Lower leg skin (tissue), 3 donors: ENCODE data around the gene ORAI3.

ENCODE experiments used
- POLR2A ChIP-seq, 2 donors: fragments of 450-650 bp; IDR thresholded peaks; one replicate each; pipeline ENCODE4 v1.6.1; 2016 to 2017; ENCODE audit warnings: antibody characterized with exemption in 2 of 2, mild to moderate bottlenecking in 1 of 2, moderate library complexity in 1 of 2
- TF ChIP-seq, protein P1 (sequence below), 3 donors: fragments of 450-650 bp; IDR thresholded peaks; one replicate each; pipeline ENCODE4 v1.5.1; 2016; ENCODE audit warnings: antibody characterized with exemption in 3 of 3, mild to moderate bottlenecking in 3 of 3, moderate library complexity in 2 of 3

DNA sequence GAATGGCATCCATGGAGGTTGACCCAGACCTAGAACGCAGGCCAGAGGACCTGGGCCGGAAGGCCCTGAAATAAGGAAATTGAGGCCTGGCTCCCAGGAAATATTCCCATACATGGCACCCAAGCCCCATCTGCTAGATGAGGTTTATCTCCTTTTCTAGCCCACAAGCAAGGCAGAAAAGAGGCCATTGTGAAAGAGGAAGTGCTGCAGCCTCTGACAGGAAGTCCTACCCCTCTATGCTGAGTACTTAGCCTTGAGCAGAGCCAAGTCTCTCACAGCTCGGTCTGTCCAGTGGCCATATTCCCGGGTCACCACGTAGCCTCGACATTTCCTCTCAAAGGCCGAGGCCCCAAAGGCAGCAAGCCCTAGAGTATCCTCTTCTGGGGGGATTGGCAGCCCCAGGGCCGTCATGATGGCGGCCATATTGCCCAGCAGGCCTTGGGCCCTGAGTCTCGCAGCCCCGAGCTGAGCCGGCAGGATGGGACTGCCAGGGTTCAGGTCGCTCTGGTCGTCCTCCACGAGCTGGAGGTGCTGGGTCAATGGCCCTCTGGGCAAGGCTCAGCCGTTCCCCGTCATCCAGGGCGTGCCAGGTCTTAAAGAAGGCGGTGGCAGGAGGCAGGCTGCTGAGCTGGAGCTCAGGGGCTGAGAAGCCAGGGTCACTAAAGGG lies 44.6 kb upstream of the ORAI3 start:
- TF ChIP-seq, protein P1, sequence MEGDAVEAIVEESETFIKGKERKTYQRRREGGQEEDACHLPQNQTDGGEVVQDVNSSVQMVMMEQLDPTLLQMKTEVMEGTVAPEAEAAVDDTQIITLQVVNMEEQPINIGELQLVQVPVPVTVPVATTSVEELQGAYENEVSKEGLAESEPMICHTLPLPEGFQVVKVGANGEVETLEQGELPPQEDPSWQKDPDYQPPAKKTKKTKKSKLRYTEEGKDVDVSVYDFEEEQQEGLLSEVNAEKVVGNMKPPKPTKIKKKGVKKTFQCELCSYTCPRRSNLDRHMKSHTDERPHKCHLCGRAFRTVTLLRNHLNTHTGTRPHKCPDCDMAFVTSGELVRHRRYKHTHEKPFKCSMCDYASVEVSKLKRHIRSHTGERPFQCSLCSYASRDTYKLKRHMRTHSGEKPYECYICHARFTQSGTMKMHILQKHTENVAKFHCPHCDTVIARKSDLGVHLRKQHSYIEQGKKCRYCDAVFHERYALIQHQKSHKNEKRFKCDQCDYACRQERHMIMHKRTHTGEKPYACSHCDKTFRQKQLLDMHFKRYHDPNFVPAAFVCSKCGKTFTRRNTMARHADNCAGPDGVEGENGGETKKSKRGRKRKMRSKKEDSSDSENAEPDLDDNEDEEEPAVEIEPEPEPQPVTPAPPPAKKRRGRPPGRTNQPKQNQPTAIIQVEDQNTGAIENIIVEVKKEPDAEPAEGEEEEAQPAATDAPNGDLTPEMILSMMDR (IDR thresholded peaks at IDR 0.05), result no peak
- TF ChIP-seq POLR2A (IDR thresholded peaks at IDR 0.05), result no peak
